HL-60 (cell line): ENCODE measurements around the gene ANKRD33.

Experiments used
- DNase-seq, 2 experiments: peaks; one replicate each; pipeline ENCODE4 v3.0.0-alpha.2; 2010 to 2020; ENCODE audit warnings: low read depth in 1 of 2, low spot score in 1 of 2
- H3K27ac ChIP-seq: fragments of 250-450 bp; sonication (Bioruptor Pico); replicated peaks from 2 replicates; pipeline ENCODE4 v1.5.1; 2020; ENCODE audit warnings: mild to moderate bottlenecking, moderate library complexity
- H3K27me3 ChIP-seq: fragments of 250-450 bp; sonication (Bioruptor Pico); 2 replicates; pipeline ENCODE4 v1.5.1; 2021; ENCODE audit warnings: mild to moderate bottlenecking, moderate library complexity; ENCODE audit not compliant: insufficient read depth, poor library complexity, severe bottlenecking
- H3K4me3 ChIP-seq: replicated peaks from 2 replicates; pipeline ENCODE4 v1.5.1; 2011; ENCODE audit warnings: mild to moderate bottlenecking, control low read depth, low read length; ENCODE audit not compliant: insufficient read depth
- CTCF ChIP-seq: IDR thresholded peaks from one replicate; pipeline ENCODE4 v1.5.1; 2011; ENCODE audit warnings: low read length, control low read depth, inconsistent platforms; ENCODE audit not compliant: insufficient read depth
- GABPA ChIP-seq: IDR thresholded peaks from 2 replicates; pipeline ENCODE4 v1.6.1; 2012; ENCODE audit warnings: low read depth
- POLR2AphosphoS5 ChIP-seq: IDR thresholded peaks from 2 replicates; pipeline ENCODE4 v1.6.1; 2012; ENCODE audit warnings: low read depth
- REST ChIP-seq: IDR thresholded peaks from 2 replicates; pipeline ENCODE4 v1.6.1; 2012; ENCODE audit warnings: low read depth; ENCODE audit not compliant: insufficient replicate concordance
- SPI1 ChIP-seq: IDR thresholded peaks from 2 replicates; pipeline ENCODE4 v1.6.1; 2012; ENCODE audit warnings: low read depth, mild to moderate bottlenecking, borderline replicate concordance

ANKRD33 gene

GRCh38 chr12:51914034-51914923 is 26.4 kb downstream of the ANKRD33 start:
- Histone ChIP-seq H3K27ac (no peak overlapping the region), H3K27me3 (peaks cover 6% of the 10 kb centered on the region), H3K4me3 (no peak overlapping the region)
- DNase-seq = no peak
- TF ChIP-seq POLR2AphosphoS5 = no peak
- no peak for TF ChIP-seq REST
- no peak for TF ChIP-seq SPI1

GRCh38 chr12:51915003-51915625 is 27.2 kb downstream of the ANKRD33 start:
- no peak for DNase-seq
- TF ChIP-seq REST (no peak), SPI1 (no peak), POLR2AphosphoS5 (no peak), GABPA (no peak), CTCF (no peak)

GRCh38 chr12:51915951-51916350 is 28.0 kb downstream of the ANKRD33 start:
- no peak overlapping the region for H3K4me3 ChIP-seq
- no peak for TF ChIP-seq REST
- TF ChIP-seq CTCF = no peak
- no peak for TF ChIP-seq POLR2AphosphoS5
- TF ChIP-seq GABPA = no peak
- no peak for TF ChIP-seq SPI1
- no peaks in the 10 kb centered on the region for H3K27me3 ChIP-seq
- no peak overlapping the region for H3K27ac ChIP-seq
- no peak for DNase-seq

More at GRCh38 chr12:51915003-51915625, 27.2 kb downstream of the ANKRD33 start:
- no peak overlapping the region for H3K27ac ChIP-seq
- no peak overlapping the region for H3K4me3 ChIP-seq
- H3K27me3 ChIP-seq = no peaks in the 10 kb centered on the region
